ENCODE data around the gene LAMA2.
A peak's percentile ranks its signal among the peaks of the same experiment; 100 is the strongest.

Gene LAMA2

GRCh38 chr6:129472239-129472638 lies 589.3 kb downstream of the LAMA2 start:
- no peak for DNase-seq

- DNase-seq: no peak
These were observed 590.6 kb downstream of the LAMA2 start for GRCh38 chr6:129473546-129473945.

GRCh38 chr6:129475477-129476247 lies 592.7 kb downstream of the LAMA2 start:
- DNase-seq: no peak

- no peak for DNase-seq
These were observed 593.3 kb downstream of the LAMA2 start for GRCh38 chr6:129476248-129476564.

- DNase-seq: no peak
These were observed 593.9 kb downstream of the LAMA2 start for GRCh38 chr6:129476810-129477209.

GRCh38 chr6:129478379-129478778 lies 595.4 kb downstream of the LAMA2 start:
- DNase-seq: no peak

GRCh38 chr6:129481706-129482105 lies 598.8 kb downstream of the LAMA2 start:
- DNase-seq: no peak

GRCh38 chr6:129485746-129486145 lies 602.8 kb downstream of the LAMA2 start:
- DNase-seq: no peak

GRCh38 chr6:129486327-129486726 lies 603.4 kb downstream of the LAMA2 start:
- DNase-seq: no peak

GRCh38 chr6:129488313-129488712 lies 605.4 kb downstream of the LAMA2 start:
- DNase-seq: no peak

- DNase-seq: peak; percentile 2
These were observed 606.4 kb downstream of the LAMA2 start for GRCh38 chr6:129489215-129489765.

GRCh38 chr6:129490521-129491255 lies 607.8 kb downstream of the LAMA2 start:
- DNase-seq: peak; percentile 86

GRCh38 chr6:129491436-129491835 lies 608.5 kb downstream of the LAMA2 start:
- no peak for DNase-seq

- no peak for DNase-seq
These were observed 609.3 kb downstream of the LAMA2 start for GRCh38 chr6:129492260-129492659.

- no peak for DNase-seq
These were observed 610.5 kb downstream of the LAMA2 start for GRCh38 chr6:129493354-129493902.

GRCh38 chr6:129494099-129494498 lies 611.2 kb downstream of the LAMA2 start:
- DNase-seq: no peak

- no peak for DNase-seq
These were observed 611.6 kb downstream of the LAMA2 start for GRCh38 chr6:129494586-129494985.

GRCh38 chr6:129495652-129496051 lies 612.7 kb downstream of the LAMA2 start:
- DNase-seq: no peak

GRCh38 chr6:129497481-129498441 lies 614.8 kb downstream of the LAMA2 start:
- no peak for DNase-seq

- DNase-seq: no peak
These were observed 615.6 kb downstream of the LAMA2 start for GRCh38 chr6:129498541-129498940.

- DNase-seq: peak; percentile 70
These were observed 616.3 kb downstream of the LAMA2 start for GRCh38 chr6:129498950-129499842.

- no peak for DNase-seq
These were observed 616.9 kb downstream of the LAMA2 start for GRCh38 chr6:129499843-129500219.
